ENCODE results near the gene FAM168A.

FAM168A gene

DNA sequence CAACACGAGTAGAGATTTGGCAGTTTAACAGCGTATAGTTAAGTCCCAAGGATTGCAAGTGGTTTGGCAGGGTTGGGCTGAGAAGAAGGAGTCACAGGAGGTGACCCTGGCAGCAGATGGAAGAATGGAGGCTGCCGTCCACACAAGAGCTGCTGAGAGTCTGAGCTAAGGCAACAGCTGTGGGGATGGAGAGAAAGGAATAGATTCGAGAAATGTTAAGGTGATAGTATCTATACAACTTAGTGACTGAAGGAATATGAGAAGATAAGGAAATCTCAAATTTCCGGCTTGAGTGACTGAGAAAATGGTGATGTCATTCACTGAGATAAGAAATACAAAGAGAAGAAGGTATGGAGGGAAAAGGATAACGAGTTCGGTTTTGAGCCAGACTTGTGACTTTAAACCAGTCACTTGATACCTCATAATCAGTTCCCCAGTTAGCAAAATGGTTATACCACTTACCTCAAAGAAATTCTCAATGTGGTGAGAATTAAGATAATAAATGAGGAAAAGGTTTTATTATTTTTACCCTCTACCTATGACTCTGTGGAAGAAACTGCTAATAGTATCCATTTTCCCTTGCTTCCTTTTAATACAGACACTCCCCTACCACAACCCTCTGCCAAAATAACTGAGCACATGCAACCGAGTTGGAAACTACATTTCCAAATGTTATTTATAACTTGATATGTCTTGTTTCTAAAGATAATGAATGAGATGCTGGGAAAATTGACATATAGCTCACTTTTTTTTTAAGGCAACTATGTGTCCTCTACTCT is 30.7 kb downstream of the FAM168A start:
- Histone ChIP-seq H3K9me3 (ENCODE audit: insufficient read depth, low read length) (no peaks in the 10 kb centered on the region), H3K4me3 (ENCODE audit: insufficient read length, low read depth) (no peak overlapping the region), H3K9ac (ENCODE audit: insufficient read length, low read depth) (no peak overlapping the region), H3K36me3 (ENCODE audit: insufficient read depth, insufficient read length, low read length) (no peaks in the 10 kb centered on the region), H3K4me1 (ENCODE audit: insufficient read depth, insufficient read length) (no peaks in the 10 kb centered on the region), H3K27me3 (ENCODE audit: insufficient read depth, insufficient read length) (no peaks in the 10 kb centered on the region)
- no peak for DNase-seq (ENCODE audit: low read depth, low spot score)
- no peak for TF ChIP-seq SUZ12 (IDR thresholded peaks at IDR 0.05; ENCODE audit: extremely low read depth, insufficient read depth, insufficient read length)
- TF ChIP-seq ZNF274 (IDR thresholded peaks at IDR 0.05; ENCODE audit: low read depth, low read length) = no peak
- TF ChIP-seq YY1 (IDR thresholded peaks at IDR 0.05; ENCODE audit: insufficient read depth, insufficient read length) = no peak

DNA sequence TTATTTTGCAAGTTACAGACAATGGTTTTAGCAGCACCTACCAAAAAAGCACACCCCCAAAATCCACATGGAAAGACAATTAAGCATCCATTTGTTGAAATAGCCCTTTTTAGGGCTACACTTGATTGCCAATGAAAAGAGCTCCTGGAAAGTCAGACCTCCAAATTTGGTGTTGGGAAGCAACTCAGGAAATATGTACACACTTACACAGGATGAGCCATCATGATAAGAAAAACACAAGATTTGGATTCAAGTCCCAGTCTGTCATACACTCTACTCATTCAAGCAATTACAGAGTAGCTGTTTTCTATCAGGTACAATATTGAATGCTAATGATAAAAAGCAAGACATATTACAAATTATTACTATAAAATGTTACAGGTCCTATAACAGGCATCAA is 31.5 kb downstream of the FAM168A start:
- no peak overlapping the region for H3K4me3 ChIP-seq (ENCODE audit: insufficient read length, low read depth)
- DNase-seq (ENCODE audit: low read depth, low spot score) = no peak
- H3K36me3 ChIP-seq (ENCODE audit: insufficient read depth, insufficient read length, low read length) = no peaks in the 10 kb centered on the region
- H3K9me3 ChIP-seq (ENCODE audit: insufficient read depth, low read length) = no peaks in the 10 kb centered on the region
- no peak overlapping the region for H3K9ac ChIP-seq (ENCODE audit: insufficient read length, low read depth)
- H3K27me3 ChIP-seq (ENCODE audit: insufficient read depth, insufficient read length) = no peaks in the 10 kb centered on the region
- TF ChIP-seq YY1 (IDR thresholded peaks at IDR 0.05; ENCODE audit: insufficient read depth, insufficient read length) (no peak), SUZ12 (IDR thresholded peaks at IDR 0.05; ENCODE audit: extremely low read depth, insufficient read depth, insufficient read length) (no peak), ZNF274 (IDR thresholded peaks at IDR 0.05; ENCODE audit: low read depth, low read length) (no peak)
- no peaks in the 10 kb centered on the region for H3K4me1 ChIP-seq (ENCODE audit: insufficient read depth, insufficient read length)

DNA sequence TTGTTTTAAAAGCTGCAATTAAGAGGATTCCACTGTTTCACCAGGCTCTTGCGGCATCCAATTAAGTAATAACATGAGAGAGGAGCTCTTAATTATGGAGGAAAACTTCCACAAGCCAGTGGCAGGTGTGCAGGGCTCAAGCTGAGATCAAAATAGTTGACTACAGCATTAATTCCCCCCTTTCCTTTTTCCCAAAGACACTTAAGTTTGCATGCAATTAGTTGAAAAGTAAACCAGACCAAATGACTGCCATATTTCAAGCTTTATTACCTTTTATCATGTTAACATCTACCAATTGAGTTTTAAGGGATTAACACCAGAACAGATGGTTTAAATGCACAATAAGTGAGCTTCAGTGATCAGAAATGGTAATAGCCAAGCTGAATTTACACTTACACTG is 32.1 kb downstream of the FAM168A start:
- no peak for DNase-seq (ENCODE audit: low read depth, low spot score)
- TF ChIP-seq ZNF274 (IDR thresholded peaks at IDR 0.05; ENCODE audit: low read depth, low read length) (no peak), YY1 (IDR thresholded peaks at IDR 0.05; ENCODE audit: insufficient read depth, insufficient read length) (no peak), SUZ12 (IDR thresholded peaks at IDR 0.05; ENCODE audit: extremely low read depth, insufficient read depth, insufficient read length) (no peak)

DNA sequence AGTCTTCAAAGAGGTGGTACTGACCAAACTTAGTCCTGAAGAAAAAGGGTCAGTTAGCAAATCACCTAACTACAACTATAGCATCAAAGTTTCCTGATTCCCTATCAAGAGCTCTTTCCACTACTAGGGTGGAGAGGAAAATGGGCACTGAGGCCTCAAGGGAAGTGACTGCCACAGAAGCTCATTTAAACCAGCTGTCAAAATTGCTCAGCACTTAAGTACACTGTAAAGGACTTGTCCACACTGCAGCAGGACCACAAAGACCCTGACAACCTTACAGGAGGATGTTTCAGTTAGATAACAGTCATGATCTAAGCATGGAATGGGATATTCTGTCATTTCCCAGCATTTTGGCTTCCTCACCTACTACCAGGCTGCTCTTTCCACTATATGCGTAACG is 33.0 kb downstream of the FAM168A start:
- no peak for DNase-seq (ENCODE audit: low read depth, low spot score)
- Histone ChIP-seq H3K9me3 (ENCODE audit: insufficient read depth, low read length) (no peaks in the 10 kb centered on the region), H3K9ac (ENCODE audit: insufficient read length, low read depth) (no peak overlapping the region), H3K4me1 (ENCODE audit: insufficient read depth, insufficient read length) (no peaks in the 10 kb centered on the region), H3K4me3 (ENCODE audit: insufficient read length, low read depth) (no peak overlapping the region), H3K27me3 (ENCODE audit: insufficient read depth, insufficient read length) (no peaks in the 10 kb centered on the region), H3K36me3 (ENCODE audit: insufficient read depth, insufficient read length, low read length) (no peaks in the 10 kb centered on the region)
- TF ChIP-seq YY1 (IDR thresholded peaks at IDR 0.05; ENCODE audit: insufficient read depth, insufficient read length) (no peak), SUZ12 (IDR thresholded peaks at IDR 0.05; ENCODE audit: extremely low read depth, insufficient read depth, insufficient read length) (no peak), ZNF274 (IDR thresholded peaks at IDR 0.05; ENCODE audit: low read depth, low read length) (no peak)

More for the DNA sequence above, 32.1 kb downstream of the FAM168A start:
- Histone ChIP-seq H3K27me3 (ENCODE audit: insufficient read depth, insufficient read length) (no peaks in the 10 kb centered on the region), H3K9ac (ENCODE audit: insufficient read length, low read depth) (no peak overlapping the region), H3K4me3 (ENCODE audit: insufficient read length, low read depth) (no peak overlapping the region), H3K36me3 (ENCODE audit: insufficient read depth, insufficient read length, low read length) (no peaks in the 10 kb centered on the region), H3K9me3 (ENCODE audit: insufficient read depth, low read length) (no peaks in the 10 kb centered on the region), H3K4me1 (ENCODE audit: insufficient read depth, insufficient read length) (no peaks in the 10 kb centered on the region)

DNA sequence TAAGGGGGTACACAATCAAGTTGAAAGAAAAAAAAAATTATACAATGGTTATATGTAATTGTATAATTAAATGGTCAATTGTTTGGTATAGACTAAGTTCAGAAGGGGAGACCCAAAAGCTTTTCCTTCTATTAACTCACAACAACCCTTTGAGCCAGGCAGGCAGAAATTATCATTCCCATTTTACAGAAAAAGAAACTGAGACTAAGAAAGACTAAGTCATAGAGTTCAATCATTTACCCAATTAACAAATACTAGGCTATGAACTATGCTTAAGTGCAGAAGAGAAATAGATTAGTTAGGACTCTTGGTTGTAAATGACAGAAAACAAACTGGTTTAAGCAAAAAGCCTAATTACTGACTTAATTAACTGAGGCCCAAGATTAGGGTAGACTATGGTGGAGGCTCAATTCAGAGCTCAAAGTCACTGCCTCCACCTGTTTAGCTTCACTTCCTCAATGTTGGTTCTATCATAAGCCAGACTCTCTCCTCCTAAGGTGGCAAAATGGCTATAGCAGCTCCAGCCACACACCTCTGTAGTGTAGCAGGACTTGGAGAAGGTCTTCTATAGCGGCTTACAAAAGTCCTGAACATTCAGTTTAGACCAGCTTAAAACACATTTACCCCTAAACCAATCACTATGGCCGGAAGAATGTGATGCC is 34.2 kb downstream of the FAM168A start:
- no peaks in the 10 kb centered on the region for H3K36me3 ChIP-seq (ENCODE audit: insufficient read depth, insufficient read length, low read length)
- no peaks in the 10 kb centered on the region for H3K4me1 ChIP-seq (ENCODE audit: insufficient read depth, insufficient read length)
- H3K27me3 ChIP-seq (ENCODE audit: insufficient read depth, insufficient read length) = no peaks in the 10 kb centered on the region
- H3K4me3 ChIP-seq (ENCODE audit: insufficient read length, low read depth) = no peak overlapping the region
- TF ChIP-seq ZNF274 (IDR thresholded peaks at IDR 0.05; ENCODE audit: low read depth, low read length) (no peak), YY1 (IDR thresholded peaks at IDR 0.05; ENCODE audit: insufficient read depth, insufficient read length) (no peak), SUZ12 (IDR thresholded peaks at IDR 0.05; ENCODE audit: extremely low read depth, insufficient read depth, insufficient read length) (no peak)
- no peak overlapping the region for H3K9ac ChIP-seq (ENCODE audit: insufficient read length, low read depth)
- no peak for DNase-seq (ENCODE audit: low read depth, low spot score)
- no peaks in the 10 kb centered on the region for H3K9me3 ChIP-seq (ENCODE audit: insufficient read depth, low read length)

DNA sequence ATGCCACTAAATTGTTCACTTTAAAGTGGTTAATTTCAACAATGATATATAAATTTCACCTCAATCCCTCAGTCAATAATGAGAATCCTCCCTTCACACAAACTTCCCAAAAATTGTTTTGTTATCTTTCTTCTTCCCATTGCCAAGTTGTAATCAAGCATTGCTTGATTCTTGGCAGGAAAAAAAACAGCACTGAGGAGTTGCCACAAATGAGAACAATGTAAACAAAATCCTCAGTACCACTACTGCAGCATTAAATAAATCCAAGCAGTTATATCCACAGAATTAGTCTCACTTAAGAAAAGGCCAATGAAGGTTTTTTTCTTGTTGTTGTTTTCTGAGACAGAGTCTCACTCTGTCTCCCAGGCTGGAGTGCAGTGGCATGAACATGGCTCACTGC is 38.2 kb downstream of the FAM168A start:
- no peak for DNase-seq (ENCODE audit: low read depth, low spot score)
- Histone ChIP-seq H3K4me3 (ENCODE audit: insufficient read length, low read depth) (no peak overlapping the region), H3K4me1 (ENCODE audit: insufficient read depth, insufficient read length) (no peaks in the 10 kb centered on the region), H3K9ac (ENCODE audit: insufficient read length, low read depth) (no peak overlapping the region), H3K27me3 (ENCODE audit: insufficient read depth, insufficient read length) (no peaks in the 10 kb centered on the region), H3K9me3 (ENCODE audit: insufficient read depth, low read length) (no peaks in the 10 kb centered on the region), H3K36me3 (ENCODE audit: insufficient read depth, insufficient read length, low read length) (no peaks in the 10 kb centered on the region)
- TF ChIP-seq YY1 (IDR thresholded peaks at IDR 0.05; ENCODE audit: insufficient read depth, insufficient read length) (no peak), SUZ12 (IDR thresholded peaks at IDR 0.05; ENCODE audit: extremely low read depth, insufficient read depth, insufficient read length) (no peak), ZNF274 (IDR thresholded peaks at IDR 0.05; ENCODE audit: low read depth, low read length) (no peak)

DNA sequence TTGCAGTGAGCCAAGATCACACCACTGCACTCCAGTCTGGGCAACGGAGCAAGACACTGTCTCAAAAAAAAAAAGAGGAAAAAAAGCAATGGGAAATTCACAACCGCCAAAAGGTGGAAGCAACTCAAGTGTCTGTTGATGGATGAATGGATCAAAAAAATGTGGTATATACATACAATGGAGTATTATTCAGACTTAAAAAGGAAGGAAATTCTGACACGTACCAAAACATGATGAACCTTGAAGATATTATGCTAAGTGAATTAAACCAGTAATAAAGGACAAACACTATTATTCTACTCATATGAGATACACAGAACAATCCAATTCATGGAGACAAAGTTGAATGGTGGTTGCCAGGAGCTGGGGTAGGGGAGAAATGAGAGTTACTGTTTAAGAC is 40.9 kb downstream of the FAM168A start:
- TF ChIP-seq YY1 (IDR thresholded peaks at IDR 0.05; ENCODE audit: insufficient read depth, insufficient read length) = no peak
- no peak for TF ChIP-seq SUZ12 (IDR thresholded peaks at IDR 0.05; ENCODE audit: extremely low read depth, insufficient read depth, insufficient read length)
- TF ChIP-seq ZNF274 (IDR thresholded peaks at IDR 0.05; ENCODE audit: low read depth, low read length) = no peak

More for the DNA sequence above, 40.9 kb downstream of the FAM168A start:
- no peaks in the 10 kb centered on the region for H3K9me3 ChIP-seq (ENCODE audit: insufficient read depth, low read length)
- no peaks in the 10 kb centered on the region for H3K36me3 ChIP-seq (ENCODE audit: insufficient read depth, insufficient read length, low read length)
- H3K4me1 ChIP-seq (ENCODE audit: insufficient read depth, insufficient read length) = no peaks in the 10 kb centered on the region
- no peak for DNase-seq (ENCODE audit: low read depth, low spot score)
- H3K27me3 ChIP-seq (ENCODE audit: insufficient read depth, insufficient read length) = no peaks in the 10 kb centered on the region
- H3K4me3 ChIP-seq (ENCODE audit: insufficient read length, low read depth) = no peak overlapping the region
- no peak overlapping the region for H3K9ac ChIP-seq (ENCODE audit: insufficient read length, low read depth)
